Right renal cortex interstitium (tissue), 3 donors: ENCODE data around the gene CDH18. TPM values are rescaled to one million over a fixed set of nuclear protein-coding genes. Genes with fewer than 3 reads are reported as not detected.

Experiments used
- DNase-seq, 3 donors: peaks; one replicate each; pipeline ENCODE4 v3.0.0-alpha.2; 2013; ENCODE audit warnings: low read depth in 3 of 3, low spot score in 2 of 3
- polyA plus RNA-seq, 3 donors: library from polyadenylated mRNA; unstranded; fragments of 120-200 nt; gene quantifications; one replicate each; pipeline ENCODE4 v1.2.1, GENCODE V29; 2013; ENCODE audit not compliant: insufficient read length in 3 of 3

CDH18 gene
- polyA plus RNA-seq, 3 donors, result 1.1 to 1.5 (median 1.2) TPM

GRCh38 chr5:19940192-19940591 is 47.8 kb downstream of the CDH18 start:
- DNase-seq, result no peak

GRCh38 chr5:19930451-19930850 is 57.5 kb downstream of the CDH18 start:
- no peak for DNase-seq

GRCh38 chr5:19928562-19929421 is 59.2 kb downstream of the CDH18 start:
- DNase-seq, result no peak

- DNase-seq, result no peak
These were observed 60.1 kb downstream of the CDH18 start for GRCh38 chr5:19927919-19928318.

- no peak for DNase-seq
These were observed 60.8 kb downstream of the CDH18 start for GRCh38 chr5:19927170-19927569.

GRCh38 chr5:19923742-19924141 is 64.3 kb downstream of the CDH18 start:
- no peak for DNase-seq

- no peak for DNase-seq
These were observed 67.2 kb downstream of the CDH18 start for GRCh38 chr5:19920761-19921160.

GRCh38 chr5:19918780-19919179 is 69.2 kb downstream of the CDH18 start:
- DNase-seq, result no peak

- DNase-seq, result no peak
These were observed 70.3 kb downstream of the CDH18 start for GRCh38 chr5:19917588-19918122.

GRCh38 chr5:19910136-19910535 is 77.9 kb downstream of the CDH18 start:
- DNase-seq, result no peak

GRCh38 chr5:19904766-19905165 is 83.2 kb downstream of the CDH18 start:
- no peak for DNase-seq

- no peak for DNase-seq
These were observed 84.4 kb downstream of the CDH18 start for GRCh38 chr5:19903611-19904010.

GRCh38 chr5:19902316-19902934 is 85.6 kb downstream of the CDH18 start:
- DNase-seq, result no peak

- DNase-seq, result no peak
These were observed 87.7 kb downstream of the CDH18 start for GRCh38 chr5:19900269-19900668.

- no peak for DNase-seq
These were observed 96.3 kb downstream of the CDH18 start for GRCh38 chr5:19891658-19892057.

GRCh38 chr5:19886123-19886917 is 101.7 kb downstream of the CDH18 start:
- DNase-seq, result no peak

GRCh38 chr5:19885040-19885824 is 102.8 kb downstream of the CDH18 start:
- no peak for DNase-seq

- no peak for DNase-seq
These were observed 107.1 kb downstream of the CDH18 start for GRCh38 chr5:19880859-19881436.

GRCh38 chr5:19880458-19880857 is 107.5 kb downstream of the CDH18 start:
- DNase-seq, result no peak

GRCh38 chr5:19874811-19875210 is 113.2 kb downstream of the CDH18 start:
- no peak for DNase-seq
